UCSD-AML1 (cell line): ENCODE results near the gene LMTK2.

Experiments used
- DNase-seq: peaks from one replicate; lab custom pipeline; 2025; ENCODE audit not compliant: unreplicated experiment; lab: John Stamatoyannopoulos, UW

The LMTK2 gene

GRCh38 chr7:98202367-98203195 lies 95.9 kb downstream of the LMTK2 start:
- peak; percentile 42 for DNase-seq

- no peak for DNase-seq
These were observed 96.8 kb downstream of the LMTK2 start for GRCh38 chr7:98203261-98203963.

GRCh38 chr7:98203964-98204605 lies 97.4 kb downstream of the LMTK2 start:
- DNase-seq = no peak

GRCh38 chr7:98204670-98205069 lies 98.0 kb downstream of the LMTK2 start:
- no peak for DNase-seq

- no peak for DNase-seq
These were observed 98.6 kb downstream of the LMTK2 start for GRCh38 chr7:98205162-98205845.

GRCh38 chr7:98206451-98207330 lies 100.0 kb downstream of the LMTK2 start:
- DNase-seq = no peak

GRCh38 chr7:98209166-98209920 lies 102.7 kb downstream of the LMTK2 start:
- DNase-seq = no peak

GRCh38 chr7:98210513-98211220 lies 104.0 kb downstream of the LMTK2 start:
- DNase-seq = no peak

- DNase-seq = no peak
These were observed 104.6 kb downstream of the LMTK2 start, which contains the start of gene BHLHA15 for GRCh38 chr7:98211221-98211675. TSS of gene BHLHA15 (plus strand) at chr7:98211439. CDS start at chr7:98212310, 871 bp downstream.

- DNase-seq = no peak
These were observed 105.2 kb downstream of the LMTK2 start for GRCh38 chr7:98211676-98212531.

- no peak for DNase-seq
These were observed 105.9 kb downstream of the LMTK2 start for GRCh38 chr7:98212532-98213041.

GRCh38 chr7:98213296-98213887 lies 106.7 kb downstream of the LMTK2 start:
- DNase-seq = no peak

GRCh38 chr7:98213888-98214810 lies 107.5 kb downstream of the LMTK2 start:
- DNase-seq = no peak

GRCh38 chr7:98214811-98215321 lies 108.2 kb downstream of the LMTK2 start:
- no peak for DNase-seq

- DNase-seq = no peak
These were observed 109.2 kb downstream of the LMTK2 start for GRCh38 chr7:98215561-98216495.
